B cell (primary cell): ENCODE measurements around the gene NDUFA13.

Experiments used
- CTCF ChIP-seq: fragments of 200-600 bp; IDR thresholded peaks from one replicate; pipeline ENCODE4 v1.8.0; 2022; ENCODE audit warnings: antibody characterized with exemption, mild to moderate bottlenecking
- EZH2 ChIP-seq: IDR thresholded peaks from 2 replicates; pipeline ENCODE4 v1.6.1; 2012; ENCODE audit warnings: borderline replicate concordance, low read depth, mild to moderate bottlenecking, moderate library complexity, low read length; ENCODE audit not compliant: insufficient read depth, poor library complexity, severe bottlenecking

- TF ChIP-seq CTCF (no peak), EZH2 (no peak)
Observed at GRCh38 chr19:19540715-19541515, 24.9 kb downstream of the NDUFA13 start.
